ENCODE measurements around the gene STK11IP. TPM values are rescaled to one million over a fixed set of nuclear protein-coding genes. Genes with fewer than 3 reads are reported as not detected.
"Not testable (repeated sequence)": the region's sequence is repeated elsewhere in the genome, so short reads cannot be mapped to it uniquely, and the experiment has no call there.

The STK11IP gene
- total RNA-seq, 1 donor from 2014 or later: 18.7 TPM

DNA sequence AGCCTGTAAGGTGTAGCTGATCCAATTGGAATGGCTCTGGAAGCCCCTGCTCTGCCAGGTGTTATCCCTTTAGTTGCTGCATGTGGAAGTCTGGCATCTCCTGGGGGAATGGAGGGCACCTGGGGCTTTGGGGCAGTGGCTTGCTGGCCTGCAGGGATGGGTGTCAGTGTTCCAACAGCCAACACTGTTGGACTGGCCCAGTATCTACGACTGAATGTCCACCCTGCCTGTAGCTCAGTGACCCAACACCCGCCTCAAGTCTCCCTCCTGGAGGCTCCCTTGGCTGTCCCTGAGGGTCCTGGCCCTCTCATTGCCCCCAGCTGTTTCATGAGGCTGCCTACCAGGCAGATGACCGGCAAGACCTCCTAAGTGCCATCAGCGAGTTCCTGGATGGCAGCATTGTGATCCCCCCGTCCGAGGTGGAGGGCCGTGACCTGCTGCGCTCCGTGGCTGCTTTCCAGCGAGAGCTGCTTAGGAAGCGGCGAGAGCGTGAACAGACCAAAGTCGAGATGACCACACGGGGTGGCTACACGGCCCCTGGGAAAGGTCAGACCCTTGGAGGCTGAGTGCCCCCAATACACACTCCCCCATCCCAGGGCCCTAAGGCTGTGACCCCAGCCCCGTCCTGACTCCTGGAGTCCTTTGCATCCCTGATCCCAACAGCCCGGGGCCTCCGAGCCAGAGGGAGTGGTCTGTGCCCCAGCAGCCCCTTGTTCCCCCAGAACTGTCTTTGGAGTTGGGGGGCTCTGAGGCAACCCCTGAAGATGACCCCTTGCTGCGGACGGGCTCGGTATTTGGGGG lies 37.5 kb downstream of the STK11IP start:
- DNase-seq (ENCODE audit: low read depth): no peak

- DNase-seq (ENCODE audit: low read depth): no peak
Observed at GRCh38 chr2:219636144-219636915, 38.7 kb downstream of the STK11IP start.

GRCh38 chr2:219636941-219637841 lies 39.5 kb downstream of the STK11IP start:
- DNase-seq (ENCODE audit: low read depth): no peak

GRCh38 chr2:219637842-219638185 lies 40.2 kb downstream of the STK11IP start:
- no peak for DNase-seq (ENCODE audit: low read depth)

- DNase-seq (ENCODE audit: low read depth): no peak
Observed at GRCh38 chr2:219638217-219638947, 40.7 kb downstream of the STK11IP start.

DNA sequence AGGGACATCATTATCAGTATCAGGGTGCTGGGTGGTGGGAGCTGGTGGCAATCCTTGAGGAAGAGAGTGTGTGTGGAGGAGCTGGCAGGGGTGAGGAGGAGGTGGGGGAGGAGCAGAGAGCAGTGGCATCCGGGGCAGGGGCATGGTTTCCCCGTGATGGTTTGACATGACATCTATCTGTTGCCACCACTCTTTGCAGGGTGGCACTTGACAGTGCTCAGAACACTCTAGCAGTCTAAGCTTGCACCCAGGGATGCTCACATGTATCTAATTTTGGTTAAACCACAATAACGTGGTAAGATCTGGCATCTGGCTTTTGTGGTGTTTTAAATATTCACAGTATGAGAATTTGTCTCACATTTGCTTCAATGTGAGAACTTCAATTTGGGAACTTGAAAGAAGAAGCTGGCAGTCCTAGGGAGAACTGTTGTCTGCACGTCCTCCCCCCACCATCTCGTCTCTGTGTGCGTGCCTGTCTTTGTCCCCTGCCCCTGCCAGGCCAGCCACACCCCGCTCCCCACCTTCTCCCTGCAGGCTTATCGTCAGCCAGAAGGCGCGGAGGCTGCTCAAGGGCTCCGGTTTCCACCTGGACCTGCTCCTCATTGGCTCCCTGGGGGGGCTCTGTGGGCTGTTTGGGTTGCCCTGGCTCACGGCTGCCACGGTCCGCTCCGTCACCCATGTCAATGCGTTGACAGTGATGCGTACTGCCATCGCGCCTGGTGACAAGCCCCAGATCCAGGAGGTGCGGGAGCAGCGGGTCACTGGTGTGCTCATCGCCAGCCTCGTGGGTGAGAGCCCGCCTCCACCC lies 41.5 kb downstream of the STK11IP start:
- no peak for DNase-seq (ENCODE audit: low read depth)

DNA sequence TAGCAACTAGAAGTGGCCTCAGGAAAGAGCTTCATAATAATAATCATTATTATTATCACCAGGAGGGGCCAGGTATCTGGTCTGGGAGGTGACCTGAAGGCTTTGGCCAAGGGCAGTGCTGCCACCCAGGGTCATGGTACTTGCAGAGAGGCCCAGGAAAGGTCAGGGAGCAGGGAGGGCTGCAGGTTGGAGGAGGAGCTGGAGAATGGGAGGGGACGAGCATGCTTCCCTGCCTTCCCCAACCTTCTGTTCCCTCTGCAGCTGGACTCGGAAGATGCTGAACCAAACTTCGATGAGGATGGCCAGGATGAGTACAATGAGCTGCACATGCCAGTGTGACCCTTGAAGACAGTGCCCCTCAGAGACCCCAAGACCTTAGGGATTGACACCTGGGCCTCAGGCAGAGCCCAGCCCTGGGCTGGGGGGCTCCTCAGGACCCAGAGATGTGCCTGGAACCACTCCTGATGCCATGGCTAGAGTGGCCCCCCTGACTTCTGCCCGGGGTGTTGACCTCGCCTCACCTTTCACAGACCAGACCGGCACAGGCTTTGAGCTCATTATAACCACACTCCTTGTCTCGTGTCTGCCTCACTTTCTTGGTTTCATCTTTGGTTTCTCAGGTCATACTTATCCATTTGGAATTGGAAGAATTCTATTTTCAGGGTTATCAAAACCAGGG lies 43.9 kb downstream of the STK11IP start:
- no peak for DNase-seq (ENCODE audit: low read depth)

DNA sequence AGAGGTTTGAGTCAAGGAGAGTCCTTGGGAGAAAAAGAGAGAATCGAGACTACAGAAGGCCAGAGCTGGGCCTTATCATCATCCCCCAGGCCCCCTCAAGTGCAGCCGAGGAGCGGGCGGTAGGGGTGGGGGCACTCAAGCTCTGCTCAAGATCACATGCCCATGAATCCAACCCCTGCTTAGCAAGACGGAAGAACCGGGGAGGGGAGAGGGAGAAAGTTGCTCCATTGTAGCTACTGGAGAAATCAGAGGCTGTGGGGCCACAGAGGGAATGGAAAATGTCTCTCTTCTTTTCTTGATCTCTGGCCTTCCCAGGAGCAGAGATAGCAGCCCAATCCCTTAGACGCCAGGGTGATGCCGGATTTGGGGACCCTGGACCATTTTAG lies 44.4 kb downstream of the STK11IP start:
- no peak for DNase-seq (ENCODE audit: low read depth)

DNA sequence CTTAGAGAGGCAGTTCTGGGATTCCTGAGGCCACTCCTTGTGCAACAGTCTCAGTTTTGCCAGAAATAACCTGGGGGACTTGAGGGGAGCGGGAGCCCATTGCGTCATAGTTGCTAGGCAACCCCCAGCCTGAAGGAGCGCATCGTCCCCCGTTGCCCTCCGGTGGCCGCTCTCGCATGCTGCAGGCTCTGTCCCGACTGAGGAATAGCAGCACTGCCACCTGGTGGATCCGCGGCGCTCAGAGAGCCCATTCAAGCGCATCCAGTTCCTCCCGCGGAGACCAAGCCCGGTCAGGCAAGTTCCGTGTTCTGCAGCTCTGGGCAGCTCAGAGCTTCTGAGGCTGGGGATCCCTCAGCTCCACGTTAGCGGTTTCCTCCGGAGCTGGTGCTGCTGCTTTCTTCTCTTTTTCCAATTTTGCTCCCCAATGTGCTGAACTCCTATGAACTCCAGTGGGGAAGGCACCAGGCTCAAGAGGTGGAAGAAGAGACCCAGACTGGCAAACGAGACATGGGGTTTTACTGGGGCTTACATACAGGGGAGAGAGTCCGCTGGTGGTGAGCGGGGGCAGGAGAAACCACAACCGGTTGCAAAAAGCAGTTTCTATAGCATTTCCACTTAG lies 44.9 kb downstream of the STK11IP start:
- DNase-seq (ENCODE audit: low read depth): peak; percentile 88

- no peak for DNase-seq (ENCODE audit: low read depth)
Observed at GRCh38 chr2:219643084-219643473, 45.4 kb downstream of the STK11IP start.

DNA sequence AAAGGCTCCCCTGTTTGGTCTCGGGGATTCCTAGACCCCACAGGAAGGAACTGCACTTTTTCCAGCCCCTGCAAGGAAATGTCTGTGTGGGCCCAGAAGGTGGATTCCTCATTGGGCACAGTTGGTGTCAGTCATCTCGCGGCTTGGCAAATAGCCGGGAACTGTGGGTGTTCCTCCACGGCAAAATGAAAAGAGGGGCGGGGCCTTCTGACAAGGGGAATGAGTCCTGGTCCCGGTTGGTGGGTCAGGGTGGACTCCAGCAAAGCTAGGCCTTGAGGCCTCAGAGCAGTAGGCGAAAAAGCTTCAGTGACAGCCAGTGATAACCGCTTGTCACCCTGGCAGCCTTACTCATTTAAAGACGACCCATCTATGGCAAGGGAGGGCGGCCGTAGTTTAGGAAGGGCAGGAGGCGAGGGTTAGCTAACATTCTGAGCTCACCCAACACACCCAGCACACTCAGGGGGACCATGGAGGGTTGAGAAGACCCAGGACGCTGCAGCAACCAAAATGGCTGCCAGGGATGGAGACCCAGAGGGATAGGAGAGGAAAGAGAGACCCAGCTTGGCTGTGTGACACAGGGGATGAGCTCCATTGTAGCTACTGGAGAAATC lies 46.2 kb downstream of the STK11IP start:
- DNase-seq (ENCODE audit: low read depth): no peak

DNA sequence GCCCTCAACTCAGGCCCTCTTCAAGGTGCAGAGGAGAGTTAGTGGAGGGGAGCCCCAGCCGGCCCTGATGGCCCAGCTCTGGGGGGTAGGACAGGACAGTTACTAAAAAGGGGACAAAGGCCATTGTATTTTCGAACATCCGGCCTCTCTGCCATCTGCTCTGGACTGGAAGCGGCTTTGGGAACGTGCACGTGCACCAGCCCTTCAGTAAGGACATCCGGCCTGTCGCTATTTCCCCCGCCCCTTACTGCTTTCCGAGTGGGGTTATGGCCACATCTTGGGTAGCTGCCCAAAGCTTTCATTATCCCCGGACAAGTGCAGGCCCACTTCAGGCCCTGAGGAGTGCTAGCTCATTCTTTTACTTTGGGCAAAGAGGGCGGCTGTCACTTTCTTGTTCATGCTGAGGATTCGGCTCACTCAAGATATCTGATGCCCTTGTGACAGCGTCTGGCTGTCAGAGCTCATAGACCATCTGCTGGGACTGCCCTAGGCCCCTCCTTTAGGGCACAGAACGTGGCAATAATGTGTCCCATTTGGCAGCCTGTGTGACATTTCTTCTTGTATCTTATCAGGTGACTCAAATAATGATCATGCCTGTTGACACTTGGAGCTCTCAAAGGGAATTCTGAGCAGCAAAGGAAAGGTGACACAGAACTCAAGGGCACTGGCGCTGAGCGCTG lies 47.3 kb downstream of the STK11IP start:
- DNase-seq (ENCODE audit: low read depth): no peak

DNA sequence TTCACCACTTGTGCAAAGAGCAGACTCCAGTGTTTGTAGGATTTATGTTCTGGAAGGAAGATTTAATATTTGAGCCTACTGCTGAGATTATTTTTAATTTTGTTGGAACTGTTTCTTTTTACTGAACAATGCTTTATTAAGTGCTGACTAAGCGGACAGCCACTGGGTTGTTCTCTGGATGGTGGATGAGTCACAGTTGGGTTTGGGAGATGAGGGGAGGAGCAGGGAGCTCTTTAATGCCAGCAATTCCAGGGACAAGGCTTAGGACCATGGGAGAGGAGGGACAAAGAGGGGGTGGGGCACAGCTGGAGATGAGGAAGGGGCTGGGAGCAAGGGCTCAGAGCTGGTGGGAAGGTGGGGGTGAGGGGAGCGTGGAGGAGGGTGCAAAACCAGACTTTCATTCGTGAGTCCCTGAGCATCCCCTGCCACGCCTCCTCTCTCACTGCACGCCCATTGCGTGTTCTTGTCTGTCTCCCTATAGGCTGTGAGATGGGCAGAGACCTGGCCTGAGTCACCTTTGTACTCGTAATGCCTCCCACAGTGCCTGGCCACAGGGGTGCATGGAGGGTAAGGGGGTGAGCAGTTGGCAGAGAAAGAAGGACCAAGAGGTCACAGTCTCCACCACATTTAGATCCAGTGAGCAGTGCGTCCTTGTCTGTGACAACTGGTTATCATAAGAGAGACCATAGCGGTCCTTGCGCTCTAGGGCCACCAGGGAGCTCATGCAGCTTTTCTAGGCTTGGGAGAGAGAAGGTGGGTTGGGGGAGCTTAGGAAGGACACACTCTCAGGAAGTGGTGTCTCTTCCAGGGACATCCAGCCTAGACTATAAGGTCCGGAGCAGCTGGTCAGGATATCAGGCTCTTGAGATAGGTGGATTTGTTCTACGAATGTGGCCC lies 48.2 kb downstream of the STK11IP start:
- peak; percentile 66 for DNase-seq (ENCODE audit: low read depth)

- DNase-seq (ENCODE audit: low read depth): no peak
Observed at GRCh38 chr2:219648176-219648575, 50.5 kb downstream of the STK11IP start.

GRCh38 chr2:219648963-219649362 lies 51.3 kb downstream of the STK11IP start:
- DNase-seq (ENCODE audit: low read depth): no peak

DNA sequence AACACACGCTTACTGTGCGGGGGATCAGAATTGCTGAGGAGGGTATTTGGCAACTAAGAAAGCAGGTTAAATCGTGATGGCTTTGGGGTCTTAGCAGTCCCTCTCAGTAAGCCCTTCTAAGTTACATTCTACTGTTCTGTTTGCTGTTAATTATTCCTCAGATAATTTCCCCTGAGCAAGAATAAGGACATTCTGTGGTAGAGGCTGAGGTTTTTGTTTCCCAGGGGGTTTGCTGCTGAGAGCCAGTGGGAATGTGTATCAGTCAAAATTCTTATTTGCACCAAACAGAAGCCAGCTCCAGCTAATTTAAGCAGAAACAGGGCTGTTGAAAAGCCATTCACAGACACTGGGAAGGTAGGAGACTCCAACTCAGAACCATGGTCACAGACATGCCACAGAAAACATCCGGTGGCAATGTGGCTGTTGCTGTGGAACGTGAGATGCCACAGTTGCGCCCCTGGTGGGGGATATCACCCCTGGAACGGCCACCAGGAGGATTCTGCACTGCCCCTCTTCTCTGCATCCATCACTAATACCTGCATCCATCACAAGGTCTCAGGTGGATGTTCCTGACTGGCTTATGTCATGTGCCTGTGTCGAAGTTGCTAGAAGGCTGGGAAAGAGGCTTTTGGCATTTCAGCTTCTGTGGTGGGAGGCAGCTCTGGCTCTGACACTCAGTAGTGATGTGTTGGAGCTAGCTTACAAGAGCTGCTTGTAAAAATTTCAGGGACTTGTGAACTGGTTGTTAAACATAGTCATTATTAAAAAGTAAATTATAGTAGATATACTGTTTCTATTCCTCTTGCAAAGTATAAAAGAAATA lies 53.0 kb downstream of the STK11IP start:
- DNase-seq (ENCODE audit: low read depth): no peak

- DNase-seq (ENCODE audit: low read depth): not testable (repeated sequence)
Observed at GRCh38 chr2:219651656-219652055, 54.0 kb downstream of the STK11IP start.
